ENCODE data around the gene CARS2. TPM values are rescaled to one million over a fixed set of nuclear protein-coding genes. Genes with fewer than 3 reads are reported as not detected.

CARS2 gene
- total RNA-seq, 1 experiment from 2014 or later, result 70.9 TPM

GRCh38 chr13:110630566-110631119 is 75.3 kb downstream of the CARS2 start:
- no TSS peak for BruUV-seq (replicated peaks)
- Histone ChIP-seq H3K9me3 (ENCODE audit: low read length) (no peaks in the 10 kb centered on the region), H3K79me2 (ENCODE audit: low read length) (peaks cover 67% of the 10 kb centered on the region)

GRCh38 chr13:110629735-110630134 is 76.2 kb downstream of the CARS2 start:
- no TSS peak for BruUV-seq (replicated peaks)
- ChIA-PET POLR2A (ENCODE audit: unreplicated experiment) (no interaction called here), CTCF (no interaction called here)
- DNase-seq (no peak), ATAC-seq (no peak)
- no peak overlapping the region for H3K4me3 ChIP-seq (ENCODE audit: low read length)
- H4K20me1 ChIP-seq (ENCODE audit: low read length), result 0 out of 2 replicates have a peak, but pooled peaks cover 3% of the 10 kb centered on the region
- no peak for TF ChIP-seq CTCF (conservative IDR thresholded peaks at IDR 0.05; ENCODE audit: low read depth, low read length)
- no peak for TF ChIP-seq EZH2 (IDR thresholded peaks at IDR 0.05; ENCODE audit: low read length, unreplicated experiment)
- TF ChIP-seq EZH2phosphoT487 (IDR thresholded peaks at IDR 0.05; ENCODE audit: borderline replicate concordance, low read length), result no peak
- H3K9me2 ChIP-seq (replicated peaks; ENCODE audit: low read length), result no peaks in the 10 kb centered on the region
- H3K4me1 ChIP-seq (ENCODE audit: insufficient read depth, low read length), result no peaks in the 10 kb centered on the region
- H3K4me2 ChIP-seq (ENCODE audit: low read length), result no peak overlapping the region
- peaks cover 76% of the 10 kb centered on the region for H3K79me2 ChIP-seq (ENCODE audit: low read length)
- intact Hi-C loops (cut with micrococcal nuclease), result no loop called here
- no peak overlapping the region for H3K27ac ChIP-seq (ENCODE audit: low read length)
- no peaks in the 10 kb centered on the region for H3K9me3 ChIP-seq (ENCODE audit: low read length)
- peaks cover 17% of the 10 kb centered on the region; the same call in 1 of the 2 replicates for H3K36me3 ChIP-seq (ENCODE audit: low read depth, low read length)
- H3F3A ChIP-seq (ENCODE audit: low read length, unreplicated experiment), result no peaks in the 10 kb centered on the region
- H3K27me3 ChIP-seq (ENCODE audit: low read length), result no peaks in the 10 kb centered on the region
- no peak overlapping the region for H3K9ac ChIP-seq (ENCODE audit: low read length)
- H2AFZ ChIP-seq (ENCODE audit: low read length), result no peak overlapping the region

More at GRCh38 chr13:110630566-110631119, 75.3 kb downstream of the CARS2 start:
- Histone ChIP-seq H3K9ac (ENCODE audit: low read length) (no peak overlapping the region), H3K36me3 (ENCODE audit: low read depth, low read length) (peaks cover 18% of the 10 kb centered on the region; the same call in 1 of the 2 replicates), H3K27ac (ENCODE audit: low read length) (no peak overlapping the region), H3F3A (ENCODE audit: low read length, unreplicated experiment) (no peaks in the 10 kb centered on the region), H4K20me1 (ENCODE audit: low read length) (0 out of 2 replicates have a peak, but pooled peaks cover 3% of the 10 kb centered on the region), H3K4me1 (ENCODE audit: insufficient read depth, low read length) (no peaks in the 10 kb centered on the region), H3K4me2 (ENCODE audit: low read length) (no peak overlapping the region), H2AFZ (ENCODE audit: low read length) (no peak overlapping the region), H3K4me3 (ENCODE audit: low read length) (no peak overlapping the region), H3K27me3 (ENCODE audit: low read length) (no peaks in the 10 kb centered on the region), H3K9me2 (replicated peaks; ENCODE audit: low read length) (no peaks in the 10 kb centered on the region)
- TF ChIP-seq EZH2phosphoT487 (IDR thresholded peaks at IDR 0.05; ENCODE audit: borderline replicate concordance, low read length) (no peak), CTCF (conservative IDR thresholded peaks at IDR 0.05; ENCODE audit: low read depth, low read length) (no peak), EZH2 (IDR thresholded peaks at IDR 0.05; ENCODE audit: low read length, unreplicated experiment) (no peak)
- intact Hi-C loops (cut with micrococcal nuclease), result no loop called here
- no peak for ATAC-seq
- ChIA-PET POLR2A (ENCODE audit: unreplicated experiment) (no interaction called here), CTCF (no interaction called here)
- DNase-seq, result no peak

DNA sequence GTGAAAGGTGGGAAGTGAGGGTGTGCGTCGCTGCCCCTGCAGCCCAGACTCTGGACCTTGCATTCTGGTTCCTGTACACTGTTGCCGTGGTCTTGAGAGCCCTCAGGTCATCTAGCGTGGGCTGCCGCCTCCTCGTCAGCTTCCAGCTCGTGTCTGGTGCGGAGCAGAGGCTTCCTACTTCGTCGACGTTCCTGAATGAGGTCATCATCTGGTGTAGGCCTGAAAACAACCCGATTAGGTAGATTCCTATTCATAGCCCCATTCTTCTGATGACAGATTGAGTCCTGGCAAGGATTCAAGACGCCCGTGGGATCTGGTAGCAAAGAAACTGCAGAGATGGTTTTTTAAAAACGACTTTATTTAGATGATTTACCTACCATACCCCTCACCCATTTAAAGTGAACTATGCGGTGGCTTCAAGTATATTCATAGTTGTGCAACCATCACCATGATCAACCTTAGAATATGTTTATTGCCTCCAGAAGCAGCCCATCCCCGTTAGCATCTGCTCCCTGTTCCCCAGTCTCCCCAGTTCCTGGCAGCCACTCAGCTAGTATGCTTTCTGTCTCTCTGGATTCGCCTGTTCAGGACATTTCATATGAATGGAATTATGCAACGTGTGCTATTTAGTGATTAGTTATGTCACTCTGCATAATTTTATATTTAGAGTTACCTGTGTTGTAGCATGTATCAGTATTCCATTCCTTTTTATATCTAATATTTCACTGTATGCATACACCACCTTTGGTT is 76.8 kb downstream of the CARS2 start:
- no peak overlapping the region for H3K27ac ChIP-seq (ENCODE audit: low read length)
- intact Hi-C loops (cut with micrococcal nuclease), result no loop called here
- DNase-seq (no peak), ATAC-seq (no peak)
- no peaks in the 10 kb centered on the region for H3K9me3 ChIP-seq (ENCODE audit: low read length)
- no peaks in the 10 kb centered on the region for H3F3A ChIP-seq (ENCODE audit: low read length, unreplicated experiment)
- peaks cover 17% of the 10 kb centered on the region; the same call in 1 of the 2 replicates for H3K36me3 ChIP-seq (ENCODE audit: low read depth, low read length)
- ChIA-PET CTCF (no interaction called here), POLR2A (ENCODE audit: unreplicated experiment) (no interaction called here)
- no peak overlapping the region for H2AFZ ChIP-seq (ENCODE audit: low read length)
- no peaks in the 10 kb centered on the region for H3K9me2 ChIP-seq (replicated peaks; ENCODE audit: low read length)
- no peak for TF ChIP-seq EZH2phosphoT487 (IDR thresholded peaks at IDR 0.05; ENCODE audit: borderline replicate concordance, low read length)
- TF ChIP-seq CTCF (conservative IDR thresholded peaks at IDR 0.05; ENCODE audit: low read depth, low read length), result no peak
- TF ChIP-seq EZH2 (IDR thresholded peaks at IDR 0.05; ENCODE audit: low read length, unreplicated experiment), result no peak
- H3K4me1 ChIP-seq (ENCODE audit: insufficient read depth, low read length), result no peaks in the 10 kb centered on the region
- H3K4me3 ChIP-seq (ENCODE audit: low read length), result no peak overlapping the region
- H3K4me2 ChIP-seq (ENCODE audit: low read length), result no peak overlapping the region
- H3K9ac ChIP-seq (ENCODE audit: low read length), result no peak overlapping the region
- H4K20me1 ChIP-seq (ENCODE audit: low read length), result 0 out of 2 replicates have a peak, but pooled peaks cover 3% of the 10 kb centered on the region
- H3K79me2 ChIP-seq (ENCODE audit: low read length), result peaks cover 79% of the 10 kb centered on the region
- BruUV-seq (replicated peaks), result no TSS peak
- H3K27me3 ChIP-seq (ENCODE audit: low read length), result no peaks in the 10 kb centered on the region
